ENCODE results near the gene GFPT2. TPM values are rescaled to one million over a fixed set of nuclear protein-coding genes. Genes with fewer than 3 reads are reported as not detected.
A peak's percentile ranks its signal among the peaks of the same experiment; 100 is the strongest.

Gene GFPT2
- total and polyA plus RNA-seq, 2 experiments from 2014 or later, result 45.2 to 75.3 TPM

DNA sequence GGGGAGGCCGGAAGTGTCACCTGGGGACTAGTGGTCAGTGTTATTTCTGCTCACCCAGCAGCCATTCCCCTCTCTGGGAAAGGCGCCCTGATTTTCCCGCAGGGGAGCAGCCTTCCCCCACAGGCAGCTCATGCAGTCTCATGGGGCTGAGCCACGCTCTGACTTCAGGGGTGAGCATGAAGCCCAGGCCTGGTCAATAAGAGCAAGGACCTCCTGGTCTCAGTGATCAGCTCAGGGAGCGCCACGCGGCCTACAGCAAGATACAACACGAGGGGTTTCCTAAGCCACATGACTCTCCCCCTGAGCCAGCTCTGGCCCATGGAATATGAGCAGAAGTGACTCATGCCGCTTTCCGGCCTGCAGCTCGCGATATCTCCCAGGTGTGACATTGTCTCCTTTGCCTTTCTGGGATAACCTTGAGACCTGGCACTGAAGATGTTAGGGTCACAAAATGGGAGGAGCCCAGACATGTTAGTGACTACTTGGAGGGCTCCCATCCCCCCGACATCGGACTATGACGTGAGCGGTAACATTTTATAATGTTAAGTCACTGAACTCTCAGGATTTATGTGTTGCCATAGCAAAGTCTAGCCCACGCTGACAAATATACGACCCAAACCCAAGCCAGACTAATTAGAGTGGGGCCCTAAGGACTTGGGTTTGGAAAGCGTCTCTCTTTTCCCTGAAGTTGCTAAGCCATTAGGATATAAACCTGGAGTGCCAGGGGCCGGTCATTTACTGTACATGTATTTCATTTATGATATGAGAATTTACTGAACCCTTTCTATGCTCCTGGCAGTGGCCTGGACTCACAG is 46.5 kb upstream of the GFPT2 start:
- H3K9ac ChIP-seq, result no peak overlapping the region
- H3K79me2 ChIP-seq (ENCODE audit: insufficient read depth), result no peaks in the 10 kb centered on the region
- TF ChIP-seq EZH2 (IDR thresholded peaks at IDR 0.05; ENCODE audit: insufficient read depth, poor library complexity, severe bottlenecking) (no peak), EZH2phosphoT487 (IDR thresholded peaks at IDR 0.05; ENCODE audit: insufficient read depth, low read depth) (no peak)
- H4K20me1 ChIP-seq (ENCODE audit: insufficient read depth), result no peaks in the 10 kb centered on the region
- in situ Hi-C loops (cut with MboI), result no loop called here
- H3K4me1 ChIP-seq (ENCODE audit: insufficient read depth), result no peaks in the 10 kb centered on the region
- 69 to 76% methylated on average over 20 of the region's 20 CpGs for whole genome bisulfite sequencing, 2 experiments (ENCODE audit: low coverage in 1 of 2, low lambda C conversion rate in 2 of 2, missing lambda C conversion rate in 2 of 2)
- H3K9me2 ChIP-seq (ENCODE audit: insufficient read depth), result no peaks in the 10 kb centered on the region
- no peaks in the 10 kb centered on the region for H3K36me3 ChIP-seq (ENCODE audit: low read depth)
- no peak overlapping the region for H3K4me3 ChIP-seq
- H3K9me3 ChIP-seq (ENCODE audit: low read depth), result no peaks in the 10 kb centered on the region
- H3F3A ChIP-seq (ENCODE audit: insufficient read depth), result no peaks in the 10 kb centered on the region
- H2AFZ ChIP-seq, result no peak overlapping the region
- no peak overlapping the region for H3K4me2 ChIP-seq (ENCODE audit: unreplicated experiment)
- DNase-seq, result no peak
- H3K27me3 ChIP-seq (replicated peaks; ENCODE audit: insufficient read depth), result peaks cover 7% of the 10 kb centered on the region; the same call in 1 of the 2 replicates
- H3K27ac ChIP-seq, result no peak overlapping the region

DNA sequence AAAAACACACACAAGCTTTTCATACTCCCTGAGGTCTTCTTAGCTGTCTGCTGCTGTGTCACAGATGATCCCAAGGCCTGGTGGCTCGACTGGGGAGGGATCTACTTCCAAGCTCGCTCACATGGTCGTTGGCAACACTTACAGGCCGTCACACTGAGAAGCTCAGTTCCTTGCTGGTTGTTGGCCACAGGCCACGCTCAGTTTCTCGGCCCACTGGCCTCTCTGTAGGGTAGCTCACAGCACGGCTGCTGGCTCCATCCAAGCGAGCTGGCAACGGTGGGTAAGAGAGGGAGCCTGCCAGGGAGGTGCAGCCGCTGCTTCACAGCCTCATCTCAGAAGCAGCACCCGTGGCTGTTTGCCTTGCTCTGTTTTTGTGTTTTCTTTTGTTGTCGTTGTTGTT is 43.8 kb upstream of the GFPT2 start:
- Histone ChIP-seq H3K36me3 (ENCODE audit: low read depth) (no peaks in the 10 kb centered on the region), H4K20me1 (ENCODE audit: insufficient read depth) (no peaks in the 10 kb centered on the region), H3K9ac (no peak overlapping the region), H3K4me2 (ENCODE audit: unreplicated experiment) (no peak overlapping the region), H2AFZ (no peak overlapping the region), H3K9me3 (ENCODE audit: low read depth) (no peaks in the 10 kb centered on the region), H3K27ac (no peak overlapping the region), H3K27me3 (replicated peaks; ENCODE audit: insufficient read depth) (0 out of 2 replicates have a peak, but pooled peaks cover 4% of the 10 kb centered on the region), H3K79me2 (ENCODE audit: insufficient read depth) (no peaks in the 10 kb centered on the region), H3K4me1 (ENCODE audit: insufficient read depth) (no peaks in the 10 kb centered on the region), H3F3A (ENCODE audit: insufficient read depth) (no peaks in the 10 kb centered on the region), H3K9me2 (ENCODE audit: insufficient read depth) (no peaks in the 10 kb centered on the region), H3K4me3 (no peak overlapping the region)
- no peak for DNase-seq
- TF ChIP-seq EZH2phosphoT487 (IDR thresholded peaks at IDR 0.05; ENCODE audit: insufficient read depth, low read depth) (no peak), EZH2 (IDR thresholded peaks at IDR 0.05; ENCODE audit: insufficient read depth, poor library complexity, severe bottlenecking) (no peak)
- in situ Hi-C loops (cut with MboI), result no loop called here
- 49 to 51% methylated on average over 12 of the region's 12 CpGs for WGBS, 2 experiments (ENCODE audit: low coverage in 1 of 2, low lambda C conversion rate in 2 of 2, missing lambda C conversion rate in 2 of 2)

- Histone ChIP-seq H3K9me2 (ENCODE audit: insufficient read depth) (no peaks in the 10 kb centered on the region), H3K9me3 (ENCODE audit: low read depth) (no peaks in the 10 kb centered on the region), H3K79me2 (ENCODE audit: insufficient read depth) (no peaks in the 10 kb centered on the region), H3F3A (ENCODE audit: insufficient read depth) (no peaks in the 10 kb centered on the region), H3K4me1 (ENCODE audit: insufficient read depth) (no peaks in the 10 kb centered on the region), H3K9ac (no peak overlapping the region), H2AFZ (no peak overlapping the region), H3K4me2 (ENCODE audit: unreplicated experiment) (no peak overlapping the region), H3K36me3 (ENCODE audit: low read depth) (no peaks in the 10 kb centered on the region), H3K4me3 (no peak overlapping the region), H3K27me3 (replicated peaks; ENCODE audit: insufficient read depth) (0 out of 2 replicates have a peak, but pooled peaks cover 4% of the 10 kb centered on the region), H3K27ac (no peak overlapping the region), H4K20me1 (ENCODE audit: insufficient read depth) (no peaks in the 10 kb centered on the region)
- 57 to 61% methylated on average over 16 of the region's 16 CpGs for WGBS, 2 experiments (ENCODE audit: low coverage in 1 of 2, low lambda C conversion rate in 2 of 2, missing lambda C conversion rate in 2 of 2)
- no peak for TF ChIP-seq EZH2 (IDR thresholded peaks at IDR 0.05; ENCODE audit: insufficient read depth, poor library complexity, severe bottlenecking)
- no peak for TF ChIP-seq EZH2phosphoT487 (IDR thresholded peaks at IDR 0.05; ENCODE audit: insufficient read depth, low read depth)
- peak; percentile 17 for DNase-seq
- in situ Hi-C loops (cut with MboI), result no loop called here
Measured at GRCh38 chr5:180395540-180396274, 42.6 kb upstream of the GFPT2 start.

DNA sequence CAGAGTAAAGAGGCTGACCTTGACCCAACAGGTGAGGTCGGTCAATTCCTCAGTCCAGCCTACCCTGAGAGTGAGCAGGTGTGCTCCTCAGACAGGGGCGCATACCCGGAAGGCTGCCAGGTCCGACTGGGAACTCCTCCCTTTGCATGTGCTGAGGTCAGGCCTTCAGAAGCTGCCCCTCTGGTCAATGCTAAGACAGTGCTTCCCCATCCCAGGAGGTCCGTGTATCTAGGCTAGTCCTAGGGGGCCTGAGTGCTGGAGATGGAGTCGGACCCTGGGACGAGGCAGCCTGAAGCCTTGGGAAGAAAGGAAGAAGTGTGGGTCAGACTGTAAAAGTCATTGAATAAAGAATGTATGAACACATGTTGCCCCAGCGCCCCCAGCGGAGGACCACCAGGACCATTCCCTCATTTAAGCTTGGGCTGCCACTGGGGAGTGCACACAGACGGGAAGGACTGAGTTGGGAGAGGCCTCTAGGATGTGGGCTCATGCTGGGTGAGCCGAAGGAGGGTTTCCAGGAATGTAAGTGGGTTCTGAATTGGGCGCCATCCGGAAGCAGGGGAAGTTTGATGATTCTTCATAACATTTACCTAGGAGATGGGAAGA is 41.0 kb upstream of the GFPT2 start:
- Histone ChIP-seq H3K9me2 (ENCODE audit: insufficient read depth) (no peaks in the 10 kb centered on the region), H3K4me2 (ENCODE audit: unreplicated experiment) (no peak overlapping the region), H3K4me1 (ENCODE audit: insufficient read depth) (no peaks in the 10 kb centered on the region), H3K79me2 (ENCODE audit: insufficient read depth) (no peaks in the 10 kb centered on the region), H3F3A (ENCODE audit: insufficient read depth) (no peaks in the 10 kb centered on the region), H3K4me3 (no peak overlapping the region), H3K27me3 (replicated peaks; ENCODE audit: insufficient read depth) (0 out of 2 replicates have a peak, but pooled peaks cover 4% of the 10 kb centered on the region), H3K27ac (no peak overlapping the region), H2AFZ (no peak overlapping the region), H3K9me3 (ENCODE audit: low read depth) (no peaks in the 10 kb centered on the region), H3K9ac (no peak overlapping the region), H3K36me3 (ENCODE audit: low read depth) (no peaks in the 10 kb centered on the region), H4K20me1 (ENCODE audit: insufficient read depth) (no peaks in the 10 kb centered on the region)
- TF ChIP-seq EZH2 (IDR thresholded peaks at IDR 0.05; ENCODE audit: insufficient read depth, poor library complexity, severe bottlenecking) (no peak), EZH2phosphoT487 (IDR thresholded peaks at IDR 0.05; ENCODE audit: insufficient read depth, low read depth) (no peak)
- DNase-seq, result no peak
- in situ Hi-C loops (cut with MboI), result no loop called here
- WGBS, 2 experiments (ENCODE audit: low coverage in 1 of 2, low lambda C conversion rate in 2 of 2, missing lambda C conversion rate in 2 of 2), result 80 to 81% methylated on average over 13 of the region's 13 CpGs
